ENCODE results near the gene TERB1. TPM values are rescaled to one million over a fixed set of nuclear protein-coding genes. Genes with fewer than 3 reads are reported as not detected.

TERB1 gene
- total RNA-seq, 4 donors from 2014 or later: not detected

DNA sequence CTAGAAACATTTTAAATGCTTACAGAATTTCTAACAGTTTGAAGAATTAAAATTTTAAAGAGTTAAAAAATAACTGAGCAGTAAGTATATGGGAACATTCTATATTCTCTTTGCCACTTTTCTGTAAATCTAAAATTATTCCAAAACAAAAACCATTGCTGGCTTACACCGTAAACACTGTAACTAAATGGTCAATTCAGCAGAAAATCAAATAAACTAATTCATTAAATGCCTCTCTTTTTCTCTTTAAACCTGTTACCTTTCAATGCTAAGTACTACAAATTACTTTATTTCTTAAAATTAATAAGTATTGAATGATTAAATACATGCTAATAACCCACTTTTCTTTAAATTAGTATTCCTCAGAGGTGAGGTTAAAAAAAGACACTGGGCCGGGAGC is 14.0 kb downstream of the TERB1 start:
- Histone ChIP-seq H3K4me1 (no peaks in the 10 kb centered on the region), H3K9me3 (no peaks in the 10 kb centered on the region), H3K27ac (no peak overlapping the region), H3K27me3 (no peaks in the 10 kb centered on the region), H3K36me3 (no peaks in the 10 kb centered on the region), H3K4me3 (no peak overlapping the region)
- 96% methylated on average over 2 of the region's 2 CpGs for WGBS
- no peak for DNase-seq (ENCODE audit: low spot score in 2 of 2)
- no peak for TF ChIP-seq EP300 (IDR thresholded peaks at IDR 0.05)
- TF ChIP-seq POLR2AphosphoS5 (IDR thresholded peaks at IDR 0.05): no peak
- TF ChIP-seq POLR2A (IDR thresholded peaks at IDR 0.05): no peak
- TF ChIP-seq, protein P1, sequence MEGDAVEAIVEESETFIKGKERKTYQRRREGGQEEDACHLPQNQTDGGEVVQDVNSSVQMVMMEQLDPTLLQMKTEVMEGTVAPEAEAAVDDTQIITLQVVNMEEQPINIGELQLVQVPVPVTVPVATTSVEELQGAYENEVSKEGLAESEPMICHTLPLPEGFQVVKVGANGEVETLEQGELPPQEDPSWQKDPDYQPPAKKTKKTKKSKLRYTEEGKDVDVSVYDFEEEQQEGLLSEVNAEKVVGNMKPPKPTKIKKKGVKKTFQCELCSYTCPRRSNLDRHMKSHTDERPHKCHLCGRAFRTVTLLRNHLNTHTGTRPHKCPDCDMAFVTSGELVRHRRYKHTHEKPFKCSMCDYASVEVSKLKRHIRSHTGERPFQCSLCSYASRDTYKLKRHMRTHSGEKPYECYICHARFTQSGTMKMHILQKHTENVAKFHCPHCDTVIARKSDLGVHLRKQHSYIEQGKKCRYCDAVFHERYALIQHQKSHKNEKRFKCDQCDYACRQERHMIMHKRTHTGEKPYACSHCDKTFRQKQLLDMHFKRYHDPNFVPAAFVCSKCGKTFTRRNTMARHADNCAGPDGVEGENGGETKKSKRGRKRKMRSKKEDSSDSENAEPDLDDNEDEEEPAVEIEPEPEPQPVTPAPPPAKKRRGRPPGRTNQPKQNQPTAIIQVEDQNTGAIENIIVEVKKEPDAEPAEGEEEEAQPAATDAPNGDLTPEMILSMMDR (IDR thresholded peaks at IDR 0.05): no peak

DNA sequence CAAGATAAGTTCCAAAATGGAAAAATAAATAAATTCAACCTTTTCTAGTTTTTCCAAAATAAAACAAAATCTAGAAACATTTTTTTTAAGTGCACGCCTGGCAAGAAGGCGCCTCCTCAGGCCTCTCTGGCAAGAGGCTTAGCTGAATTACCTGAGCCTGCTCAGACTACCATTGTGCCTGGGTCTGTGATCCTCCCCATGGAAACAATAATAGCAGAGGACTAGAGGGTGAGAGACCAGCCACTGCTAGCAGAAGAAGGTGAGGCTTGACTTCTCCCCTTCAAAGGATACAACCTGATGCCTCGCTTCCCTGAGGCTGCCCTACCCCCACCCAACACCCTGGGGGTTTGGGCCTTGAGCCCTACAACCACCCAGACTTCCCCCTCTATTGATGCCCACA is 14.8 kb downstream of the TERB1 start:
- no peak for DNase-seq (ENCODE audit: low spot score in 2 of 2)
- Histone ChIP-seq H3K4me1 (no peaks in the 10 kb centered on the region), H3K27ac (no peak overlapping the region), H3K4me3 (no peak overlapping the region), H3K27me3 (no peaks in the 10 kb centered on the region), H3K36me3 (no peaks in the 10 kb centered on the region), H3K9me3 (no peaks in the 10 kb centered on the region)
- WGBS: 90% methylated on average over 3 of the region's 3 CpGs
- TF ChIP-seq, protein P1 (IDR thresholded peaks at IDR 0.05): no peak
- TF ChIP-seq EP300 (IDR thresholded peaks at IDR 0.05) (no peak), POLR2AphosphoS5 (IDR thresholded peaks at IDR 0.05) (no peak), POLR2A (IDR thresholded peaks at IDR 0.05) (no peak)

DNA sequence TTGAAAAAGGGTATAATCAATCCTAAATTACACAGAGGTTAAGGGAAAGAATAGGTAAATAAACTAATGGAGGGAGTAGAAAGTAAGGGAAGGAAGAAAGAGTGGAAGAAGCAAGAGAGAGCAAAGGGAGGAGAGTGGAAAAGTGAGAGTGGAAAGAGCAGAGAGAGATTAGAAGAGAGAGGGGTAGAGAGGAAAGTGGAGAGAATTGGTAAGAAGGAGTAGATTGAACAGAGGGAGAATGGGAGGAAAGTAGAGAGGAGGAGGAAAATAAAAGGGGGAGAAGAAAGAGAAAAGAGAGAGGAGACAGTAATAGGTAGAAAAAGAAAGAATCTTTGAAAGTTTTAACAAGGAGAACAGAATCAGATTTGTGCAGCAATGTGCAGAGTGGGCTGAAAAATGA is 24.9 kb downstream of the TERB1 start:
- H3K36me3 ChIP-seq: no peaks in the 10 kb centered on the region
- no peak for DNase-seq (ENCODE audit: low spot score in 2 of 2)
- no peak overlapping the region for H3K4me3 ChIP-seq
- no peaks in the 10 kb centered on the region for H3K4me1 ChIP-seq
- no peak overlapping the region for H3K27ac ChIP-seq
- no peaks in the 10 kb centered on the region for H3K9me3 ChIP-seq
- H3K27me3 ChIP-seq: no peaks in the 10 kb centered on the region
- TF ChIP-seq, protein P1 (IDR thresholded peaks at IDR 0.05): no peak
- TF ChIP-seq POLR2AphosphoS5 (IDR thresholded peaks at IDR 0.05) (no peak), POLR2A (IDR thresholded peaks at IDR 0.05) (no peak), EP300 (IDR thresholded peaks at IDR 0.05) (no peak)

DNA sequence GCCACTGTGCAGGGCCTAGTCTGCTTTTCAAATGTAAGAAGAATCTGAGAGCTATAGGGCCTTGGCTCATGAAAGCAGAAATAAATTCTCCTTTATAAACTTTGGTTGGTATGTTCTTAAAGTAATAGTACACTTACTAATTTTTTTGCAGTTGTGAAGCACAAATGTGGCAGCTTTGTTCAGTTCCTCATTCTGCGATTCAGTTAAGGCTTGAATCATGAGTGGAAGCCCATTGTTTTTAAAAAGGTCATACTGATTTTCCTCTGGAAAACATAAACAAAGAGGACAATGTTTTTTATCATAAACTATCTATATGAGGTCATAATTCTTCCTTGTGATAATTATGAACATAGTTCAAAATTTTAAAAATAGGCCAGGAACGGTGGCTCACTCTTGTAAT is 26.4 kb downstream of the TERB1 start:
- Histone ChIP-seq H3K4me1 (no peaks in the 10 kb centered on the region), H3K4me3 (no peak overlapping the region), H3K9me3 (no peaks in the 10 kb centered on the region), H3K36me3 (no peaks in the 10 kb centered on the region), H3K27me3 (no peaks in the 10 kb centered on the region), H3K27ac (no peak overlapping the region)
- no peak for TF ChIP-seq POLR2A (IDR thresholded peaks at IDR 0.05)
- TF ChIP-seq POLR2AphosphoS5 (IDR thresholded peaks at IDR 0.05): no peak
- TF ChIP-seq, protein P1 (IDR thresholded peaks at IDR 0.05): no peak
- TF ChIP-seq EP300 (IDR thresholded peaks at IDR 0.05): no peak
- DNase-seq (ENCODE audit: low spot score in 2 of 2): no peak
- WGBS: 65% methylated on average over 2 of the region's 2 CpGs

DNA sequence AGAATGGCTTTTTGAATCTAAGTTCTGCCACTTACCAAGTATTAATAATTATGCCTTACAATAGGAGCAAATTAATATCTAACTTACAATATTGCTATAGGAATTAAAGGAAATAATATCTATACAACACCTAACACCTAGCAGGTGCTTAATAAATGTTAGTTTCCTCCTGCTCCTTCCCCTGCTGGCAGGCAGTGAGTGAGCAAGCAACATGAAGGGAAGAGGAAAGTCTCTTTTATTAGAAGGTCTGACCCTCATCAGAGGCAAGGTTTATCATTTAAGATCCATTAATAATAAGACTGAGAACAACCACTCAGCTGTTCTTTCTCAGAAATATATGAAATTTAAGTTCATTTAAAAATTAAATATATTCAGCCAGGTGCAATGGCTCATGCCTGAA is 43.3 kb downstream of the TERB1 start:
- H3K4me1 ChIP-seq: no peaks in the 10 kb centered on the region
- TF ChIP-seq POLR2AphosphoS5 (IDR thresholded peaks at IDR 0.05): no peak
- no peak for TF ChIP-seq POLR2A (IDR thresholded peaks at IDR 0.05)
- no peak for TF ChIP-seq EP300 (IDR thresholded peaks at IDR 0.05)
- TF ChIP-seq, protein P1 (IDR thresholded peaks at IDR 0.05): no peak
- no peaks in the 10 kb centered on the region for H3K36me3 ChIP-seq
- no peak for DNase-seq (ENCODE audit: low spot score in 2 of 2)
- H3K27me3 ChIP-seq: no peaks in the 10 kb centered on the region
- no peaks in the 10 kb centered on the region for H3K9me3 ChIP-seq
- H3K27ac ChIP-seq: no peak overlapping the region
- H3K4me3 ChIP-seq: no peak overlapping the region
